H9 (cell line): ENCODE results near the gene PREP. TPM values are rescaled to one million over a fixed set of nuclear protein-coding genes. Genes with fewer than 3 reads are reported as not detected.

Experiments
- DNase-seq: peaks from one replicate; pipeline ENCODE4 v3.0.0-alpha.2; 2017
- H2AFZ ChIP-seq: one replicate; pipeline ENCODE4 v1.6.1; 2013; ENCODE audit warnings: mild to moderate bottlenecking, low read length, control low read depth, moderate library complexity
- H2AK5ac ChIP-seq: 2 replicates; pipeline ENCODE4 v1.6.1; 2013; ENCODE audit warnings: low read length, control low read depth, mixed read lengths; ENCODE audit not compliant: insufficient read length
- H2BK120ac ChIP-seq: one replicate; pipeline ENCODE4 v1.6.1; 2013; ENCODE audit warnings: low read depth, mild to moderate bottlenecking, low read length, control low read depth, inconsistent platforms; ENCODE audit not compliant: poor library complexity, severe bottlenecking
- H2BK12ac ChIP-seq: 2 replicates; pipeline ENCODE4 v1.6.1; 2013; ENCODE audit warnings: low read length, control low read depth, mixed read lengths, low read depth; ENCODE audit not compliant: insufficient read length
- H2BK15ac ChIP-seq: 2 replicates; pipeline ENCODE4 v1.6.1; 2013; ENCODE audit warnings: low read depth, low read length, control low read depth
- H2BK20ac ChIP-seq: one replicate; pipeline ENCODE4 v1.6.1; 2013; ENCODE audit warnings: low read depth, mild to moderate bottlenecking, low read length, control low read depth, inconsistent platforms; ENCODE audit not compliant: poor library complexity, severe bottlenecking
- H2BK5ac ChIP-seq: 2 replicates; pipeline ENCODE4 v1.6.1; 2013; ENCODE audit warnings: low read length, control low read depth, mixed read lengths; ENCODE audit not compliant: insufficient read length
- H3K14ac ChIP-seq: 2 replicates; pipeline ENCODE4 v1.6.1; 2013; ENCODE audit warnings: low read length, control low read depth; ENCODE audit not compliant: insufficient read depth
- H3K18ac ChIP-seq: 2 replicates; pipeline ENCODE4 v1.6.1; 2013; ENCODE audit warnings: low read depth, mild to moderate bottlenecking, mixed read lengths, low read length, control low read depth; ENCODE audit not compliant: insufficient read length
- H3K23ac ChIP-seq: 2 replicates; pipeline ENCODE4 v1.6.1; 2013; ENCODE audit warnings: low read length, control low read depth, mixed read lengths, low read depth; ENCODE audit not compliant: insufficient read length
- H3K23me2 ChIP-seq: 2 replicates; pipeline ENCODE4 v1.6.1; 2013; ENCODE audit warnings: low read depth, mild to moderate bottlenecking, mixed read lengths, low read length, control low read depth; ENCODE audit not compliant: insufficient read length, poor library complexity, severe bottlenecking
- H3K27ac ChIP-seq: 2 replicates; pipeline ENCODE4 v1.5.1; 2013; ENCODE audit warnings: low read length, control low read depth, mixed read lengths, low read depth; ENCODE audit not compliant: insufficient read length
- H3K27me3 ChIP-seq: 2 replicates; pipeline ENCODE4 v1.6.1; 2013; ENCODE audit warnings: low read length, control low read depth, inconsistent platforms; ENCODE audit not compliant: insufficient read depth
- H3K4ac ChIP-seq: 2 replicates; pipeline ENCODE4 v1.6.1; 2013; ENCODE audit warnings: low read depth, mild to moderate bottlenecking, control low read depth, inconsistent platforms, low read length, moderate library complexity
- H3K4me1 ChIP-seq: 2 replicates; pipeline ENCODE4 v1.6.1; 2013; ENCODE audit warnings: low read length, control low read depth, inconsistent platforms; ENCODE audit not compliant: insufficient read depth
- H3K4me2 ChIP-seq: 2 replicates; pipeline ENCODE4 v1.6.1; 2013; ENCODE audit warnings: low read length, control low read depth, mixed read lengths; ENCODE audit not compliant: insufficient read length, insufficient read depth
- H3K56ac ChIP-seq: 2 replicates; pipeline ENCODE4 v1.6.1; 2013; ENCODE audit warnings: low read depth, mild to moderate bottlenecking, mixed read lengths, low read length, control low read depth; ENCODE audit not compliant: insufficient read length
- H3K79me1 ChIP-seq: 2 replicates; pipeline ENCODE4 v1.6.1; 2013; ENCODE audit warnings: low read depth, mild to moderate bottlenecking, moderate library complexity, low read length, control low read depth, inconsistent platforms; ENCODE audit not compliant: insufficient read depth, poor library complexity, severe bottlenecking
- H3K79me2 ChIP-seq: 2 replicates; pipeline ENCODE4 v1.6.1; 2013; ENCODE audit warnings: low read length, control low read depth, inconsistent platforms; ENCODE audit not compliant: insufficient read depth
- H3K9ac ChIP-seq: 2 replicates; pipeline ENCODE4 v1.6.1; 2013; ENCODE audit warnings: low read length, control low read depth, mixed read lengths; ENCODE audit not compliant: insufficient read length; ENCODE audit errors: extremely low read depth
- H3K9me3 ChIP-seq: one replicate; pipeline ENCODE4 v1.6.1; 2013; ENCODE audit warnings: low read depth, low read length, inconsistent platforms; ENCODE audit not compliant: control insufficient read depth
- H3T11ph ChIP-seq: one replicate; pipeline ENCODE4 v1.6.1; 2013; ENCODE audit warnings: mild to moderate bottlenecking, low read length, control low read depth, inconsistent platforms
- H4K20me1 ChIP-seq: one replicate; pipeline ENCODE4 v1.6.1; 2013; ENCODE audit not compliant: control insufficient read depth, insufficient read length, insufficient read depth
- H4K5ac ChIP-seq: 2 replicates; pipeline ENCODE4 v1.6.1; 2013; ENCODE audit warnings: low read depth, mild to moderate bottlenecking, mixed read lengths, low read length, control low read depth; ENCODE audit not compliant: insufficient read length
- H4K8ac ChIP-seq: replicated peaks from 2 replicates; pipeline ENCODE4 v1.6.1; 2013; ENCODE audit warnings: low read length, control low read depth, mixed read lengths, low read depth; ENCODE audit not compliant: insufficient read length
- H4K91ac ChIP-seq: 2 replicates; pipeline ENCODE4 v1.6.1; 2013; ENCODE audit warnings: low read depth, mild to moderate bottlenecking, moderate library complexity, mixed read lengths, low read length, control low read depth; ENCODE audit not compliant: insufficient read length
- H3K27ac Mint-ChIP-seq, 3 experiments: 2 replicates in 2 of 3; 3 replicates in 1 of 3; pipeline ENCODE4 v1.8.0; 2020 to 2021; ENCODE audit warnings: mixed read lengths in 3 of 3, mild to moderate bottlenecking in 1 of 3, moderate library complexity in 1 of 3
- H3K27me3 Mint-ChIP-seq: 2 replicates; pipeline ENCODE4 v1.8.0; 2021; ENCODE audit warnings: low read depth, mild to moderate bottlenecking, moderate library complexity, mixed read lengths
- H3K36me3 Mint-ChIP-seq, 3 experiments: 2 replicates in 2 of 3; 3 replicates in 1 of 3; pipeline ENCODE4 v1.8.0; 2020 to 2021; ENCODE audit warnings: low read depth in 3 of 3, mixed read lengths in 3 of 3; ENCODE audit not compliant: insufficient read depth in 1 of 3
- H3K4me1 Mint-ChIP-seq, 2 experiments: 2 replicates each; pipeline ENCODE4 v1.8.0; 2020; ENCODE audit warnings: mixed read lengths in 2 of 2
- H3K4me3 Mint-ChIP-seq, 2 experiments: 2 replicates in 1 of 2; 3 replicates in 1 of 2; pipeline ENCODE4 v1.8.0; 2020 to 2021; ENCODE audit warnings: mild to moderate bottlenecking in 2 of 2, mixed read lengths in 2 of 2, moderate library complexity in 1 of 2
- H3K9me3 Mint-ChIP-seq, 2 experiments: 2 replicates in 1 of 2; 3 replicates in 1 of 2; pipeline ENCODE4 v1.8.0; 2020; ENCODE audit warnings: mild to moderate bottlenecking in 2 of 2, mixed read lengths in 2 of 2, moderate library complexity in 1 of 2
- WGBS: extraction: QIAGEN DNeasy Blood & Tissue Kit; methylation state at CpG from one replicate; pipeline ENCODE4 v1.1.7; 2013; ENCODE audit warnings: missing lambda C conversion rate, low lambda C conversion rate, mixed read lengths; ENCODE audit not compliant: insufficient read length; ENCODE audit errors: extremely low coverage; 5-methylcytosine and 5-hydroxymethylcytosine counted together
- total RNA-seq: library from RNA; stranded (reverse); gene quantifications from 2 replicates; pipeline ENCODE4 v1.2.1, GENCODE V29; 2021
- TF ChIP-seq, protein P1 (sequence below): fragments of 200-600 bp; sonication (generic); conservative IDR thresholded peaks from 3 replicates; pipeline ENCODE4 v1.8.0; 2021; ENCODE audit warnings: antibody characterized with exemption, mild to moderate bottlenecking

PREP gene
- total RNA-seq, 1 experiment from 2014 or later, result 54.0 TPM

DNA sequence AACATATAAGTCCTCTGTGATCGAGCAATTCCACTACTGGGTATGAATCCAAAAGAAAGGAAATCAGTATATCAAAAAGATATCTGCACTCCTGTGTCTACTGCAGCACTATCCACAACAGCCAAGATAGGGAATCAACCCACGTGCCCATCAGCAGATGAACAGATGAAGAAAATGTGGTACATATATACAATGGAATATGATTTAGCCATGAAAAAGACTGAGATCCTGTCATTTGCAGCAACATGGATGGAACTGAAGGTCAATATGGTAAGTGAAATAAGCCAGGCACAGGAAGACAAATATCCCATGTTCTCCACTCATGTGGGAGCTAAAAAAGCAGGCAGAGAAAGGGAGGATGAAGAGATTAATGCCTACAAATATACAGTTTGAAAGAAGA is 127.3 kb downstream of the PREP start:
- Histone ChIP-seq H3K79me2 (no peaks in the 10 kb centered on the region), H4K20me1 (no peaks in the 10 kb centered on the region), H3T11ph (no peak overlapping the region), H3K56ac (no peak overlapping the region), H2BK120ac (no peak overlapping the region), H2AFZ (no peak overlapping the region), H3K27ac (no peak overlapping the region), H4K8ac (no peak overlapping the region), H2BK20ac (no peak overlapping the region), H3K9ac (no peak overlapping the region), H3K79me1 (no peaks in the 10 kb centered on the region), H3K4me1 (no peaks in the 10 kb centered on the region), H3K27me3 (no peaks in the 10 kb centered on the region), H2BK5ac (no peak overlapping the region), H3K9me3 (no peaks in the 10 kb centered on the region), H3K4me2 (no peak overlapping the region), H2BK12ac (no peak overlapping the region), H3K14ac (no peak overlapping the region), H4K91ac (no peak overlapping the region), H3K18ac (no peak overlapping the region), H2BK15ac (no peak overlapping the region), H4K5ac (no peak overlapping the region), H3K4ac (no peak overlapping the region), H2AK5ac (no peak overlapping the region), H3K23me2 (no peaks in the 10 kb centered on the region), H3K23ac (no peak overlapping the region)
- no peak overlapping the region for H3K27ac Mint-ChIP-seq
- peaks cover 14 to 18% of the 10 kb centered on the region in 2 experiments for H3K4me1 Mint-ChIP-seq
- DNase-seq, result no peak
- no peaks in the 10 kb centered on the region for H3K27me3 Mint-ChIP-seq
- WGBS, result no CpG with 5 or more reads among the region's 2 CpGs
- H3K4me3 Mint-ChIP-seq, result no peak overlapping the region
- TF ChIP-seq, protein P1, sequence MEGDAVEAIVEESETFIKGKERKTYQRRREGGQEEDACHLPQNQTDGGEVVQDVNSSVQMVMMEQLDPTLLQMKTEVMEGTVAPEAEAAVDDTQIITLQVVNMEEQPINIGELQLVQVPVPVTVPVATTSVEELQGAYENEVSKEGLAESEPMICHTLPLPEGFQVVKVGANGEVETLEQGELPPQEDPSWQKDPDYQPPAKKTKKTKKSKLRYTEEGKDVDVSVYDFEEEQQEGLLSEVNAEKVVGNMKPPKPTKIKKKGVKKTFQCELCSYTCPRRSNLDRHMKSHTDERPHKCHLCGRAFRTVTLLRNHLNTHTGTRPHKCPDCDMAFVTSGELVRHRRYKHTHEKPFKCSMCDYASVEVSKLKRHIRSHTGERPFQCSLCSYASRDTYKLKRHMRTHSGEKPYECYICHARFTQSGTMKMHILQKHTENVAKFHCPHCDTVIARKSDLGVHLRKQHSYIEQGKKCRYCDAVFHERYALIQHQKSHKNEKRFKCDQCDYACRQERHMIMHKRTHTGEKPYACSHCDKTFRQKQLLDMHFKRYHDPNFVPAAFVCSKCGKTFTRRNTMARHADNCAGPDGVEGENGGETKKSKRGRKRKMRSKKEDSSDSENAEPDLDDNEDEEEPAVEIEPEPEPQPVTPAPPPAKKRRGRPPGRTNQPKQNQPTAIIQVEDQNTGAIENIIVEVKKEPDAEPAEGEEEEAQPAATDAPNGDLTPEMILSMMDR, result no peak
- no peaks in the 10 kb centered on the region for H3K9me3 Mint-ChIP-seq
- peaks cover 17 to 32% (median 28%) of the 10 kb centered on the region in 3 experiments; a peak in 6 of 7 replicates for H3K36me3 Mint-ChIP-seq
